CD4-positive, alpha-beta T cell (primary cell): Measurements from ENCODE around the gene FBXL17. TPM values are rescaled to one million over a fixed set of nuclear protein-coding genes. Genes with fewer than 3 reads are reported as not detected.
"Not testable (repeated sequence)": the region's sequence is repeated elsewhere in the genome, so short reads cannot be mapped to it uniquely, and the experiment has no call there.

ENCODE experiments used
- ATAC-seq: fragments of 200-7000 bp; cut with Tn5 transposase; one replicate; pipeline ENCODE4 v1.10.0; 2022; ENCODE audit warnings: mild to moderate bottlenecking; ENCODE audit not compliant: poor library complexity
- CTCF ChIA-PET: fragments of 350-600 bp; sonication (Branson Sonifier 250); formaldehyde crosslinking; loops from one replicate; lab custom pipeline; 2021; ENCODE audit warnings: antibody characterized with exemption, inconsistent platforms; lab: Charles Lee
- POLR2A ChIA-PET: fragments of 350-600 bp; sonication (Branson Sonifier 250); formaldehyde crosslinking; loops from one replicate; lab custom pipeline; 2021; ENCODE audit warnings: antibody characterized with exemption, inconsistent platforms; lab: Charles Lee
- DNase-seq, 14 experiments: peaks; one replicate each; pipeline ENCODE4 v3.0.0-alpha.2; 2013 to 2020; ENCODE audit warnings: mixed read lengths in 2 of 14
- H3K27ac ChIP-seq, 2 donors: one replicate each; pipeline versions ENCODE4 v1.5.1 to v1.7.0; 2013; ENCODE audit warnings: low read length in 2 of 2, low read depth in 1 of 2, mild to moderate bottlenecking in 1 of 2
- H3K27me3 ChIP-seq, 2 experiments: 1 replicate in 1 of 2; 2 replicates in 1 of 2; pipeline versions ENCODE4 v1.6.1 to v1.7.0; 2013; ENCODE audit warnings: low read length in 2 of 2, control low read depth in 1 of 2, mild to moderate bottlenecking in 1 of 2, moderate library complexity in 1 of 2; ENCODE audit not compliant: insufficient read depth in 2 of 2, control insufficient read depth in 1 of 2
- H3K36me3 ChIP-seq: one replicate; pipeline ENCODE4 v1.6.1; 2013; ENCODE audit warnings: low read length, control low read depth; ENCODE audit not compliant: insufficient read depth
- H3K4me1 ChIP-seq: one replicate; pipeline ENCODE4 v1.6.1; 2013; ENCODE audit warnings: low read length, control low read depth; ENCODE audit not compliant: insufficient read depth
- H3K4me3 ChIP-seq: one replicate; pipeline ENCODE4 v1.5.1; 2013; ENCODE audit warnings: mild to moderate bottlenecking, low read length, moderate library complexity
- H3K9me3 ChIP-seq, 2 experiments: 1 replicate in 1 of 2; 2 replicates in 1 of 2; pipeline versions ENCODE4 v1.6.1 to v1.7.0; 2013; ENCODE audit warnings: low read length in 2 of 2, mild to moderate bottlenecking in 2 of 2, control low read depth in 1 of 2, moderate library complexity in 1 of 2; ENCODE audit not compliant: control insufficient read depth in 1 of 2, insufficient read depth in 1 of 2
- H3K27ac Mint-ChIP-seq: one replicate; pipeline ENCODE4 v1.8.0; 2020; ENCODE audit warnings: mixed read lengths
- H3K27me3 Mint-ChIP-seq: one replicate; pipeline ENCODE4 v1.8.0; 2021; ENCODE audit warnings: mixed read lengths
- H3K36me3 Mint-ChIP-seq: one replicate; pipeline ENCODE4 v1.8.0; 2021; ENCODE audit warnings: low read depth, mixed read lengths
- H3K4me1 Mint-ChIP-seq: one replicate; pipeline ENCODE4 v1.8.0; 2021; ENCODE audit warnings: low read depth, mixed read lengths
- H3K4me3 Mint-ChIP-seq: one replicate; pipeline ENCODE4 v1.8.0; 2020; ENCODE audit warnings: mild to moderate bottlenecking, mixed read lengths
- H3K9me3 Mint-ChIP-seq: one replicate; pipeline ENCODE4 v1.8.0; 2020; ENCODE audit warnings: mixed read lengths
- intact Hi-C, 2 experiments: fragments of 100-400 bp; cut with DNase I in 1 of 2; cut with micrococcal nuclease in 1 of 2; formaldehyde crosslinking; loops; one replicate each; pipeline versions ENCODE4 v1.15.1 to v1.9.0; 2023 to 2025; cut with DNase I, micrococcal nuclease
- total RNA-seq, 174 experiments: library from RNA in 2 of 174; stranded (reverse) in 2 of 174; gene quantifications; one replicate each; pipeline ENCODE4 v1.2.3 and lab custom pipeline; 2021 to 2026
- TF ChIP-seq, protein P1 (sequence below): fragments of 200-600 bp; IDR thresholded peaks from one replicate; pipeline ENCODE4 v1.8.0; 2022; ENCODE audit warnings: antibody characterized with exemption, mild to moderate bottlenecking

Gene FBXL17
- total RNA-seq, 2 experiments from 2014 or later, result 17.9 to 21.1 TPM

DNA sequence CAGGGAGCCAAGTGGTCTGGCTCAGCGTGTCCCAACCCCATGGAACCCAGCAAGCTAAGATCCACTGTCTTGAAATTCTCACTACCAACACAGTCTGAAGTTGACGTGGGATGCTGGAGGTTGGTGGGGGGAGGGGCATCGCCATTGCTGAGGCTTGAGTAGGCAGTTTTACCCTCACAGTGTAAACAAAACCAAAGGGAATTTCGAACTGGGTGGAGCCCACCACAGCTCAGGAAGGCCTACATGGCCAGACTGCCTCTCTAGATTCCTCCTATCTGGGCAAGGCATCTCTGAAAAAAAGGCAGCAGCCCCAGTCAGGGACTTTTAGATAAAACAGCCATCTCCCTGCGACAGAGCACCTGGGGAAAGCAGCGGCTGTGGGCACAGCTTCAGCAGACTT, 17.1 kb upstream of the FBXL17 start:
- no peak overlapping the region for H3K27ac Mint-ChIP-seq
- ChIA-PET CTCF (no interaction called here), POLR2A (interaction anchor here (1.6 kb wide), 1 partner anchor 16 kb away, joined by 4 read pairs; no protein-coding TSS in a partner anchor)
- peaks cover 2% of the 10 kb centered on the region for H3K9me3 Mint-ChIP-seq
- Histone ChIP-seq H3K27ac (no peak overlapping the region), H3K36me3 (no peaks in the 10 kb centered on the region), H3K27me3 (peaks cover 0 to 3% of the 10 kb centered on the region in 2 experiments), H3K4me3 (no peak overlapping the region), H3K4me1 (no peaks in the 10 kb centered on the region), H3K9me3 (peaks cover 0 to 12% of the 10 kb centered on the region in 2 experiments)
- peaks cover 37% of the 10 kb centered on the region for H3K27me3 Mint-ChIP-seq
- no peak for ATAC-seq
- no peak overlapping the region for H3K4me3 Mint-ChIP-seq
- intact Hi-C loops, result no loop called here
- no peak for DNase-seq
- TF ChIP-seq, protein P1, sequence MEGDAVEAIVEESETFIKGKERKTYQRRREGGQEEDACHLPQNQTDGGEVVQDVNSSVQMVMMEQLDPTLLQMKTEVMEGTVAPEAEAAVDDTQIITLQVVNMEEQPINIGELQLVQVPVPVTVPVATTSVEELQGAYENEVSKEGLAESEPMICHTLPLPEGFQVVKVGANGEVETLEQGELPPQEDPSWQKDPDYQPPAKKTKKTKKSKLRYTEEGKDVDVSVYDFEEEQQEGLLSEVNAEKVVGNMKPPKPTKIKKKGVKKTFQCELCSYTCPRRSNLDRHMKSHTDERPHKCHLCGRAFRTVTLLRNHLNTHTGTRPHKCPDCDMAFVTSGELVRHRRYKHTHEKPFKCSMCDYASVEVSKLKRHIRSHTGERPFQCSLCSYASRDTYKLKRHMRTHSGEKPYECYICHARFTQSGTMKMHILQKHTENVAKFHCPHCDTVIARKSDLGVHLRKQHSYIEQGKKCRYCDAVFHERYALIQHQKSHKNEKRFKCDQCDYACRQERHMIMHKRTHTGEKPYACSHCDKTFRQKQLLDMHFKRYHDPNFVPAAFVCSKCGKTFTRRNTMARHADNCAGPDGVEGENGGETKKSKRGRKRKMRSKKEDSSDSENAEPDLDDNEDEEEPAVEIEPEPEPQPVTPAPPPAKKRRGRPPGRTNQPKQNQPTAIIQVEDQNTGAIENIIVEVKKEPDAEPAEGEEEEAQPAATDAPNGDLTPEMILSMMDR, result no peak
- no peaks in the 10 kb centered on the region for H3K36me3 Mint-ChIP-seq
- no peaks in the 10 kb centered on the region for H3K4me1 Mint-ChIP-seq

DNA sequence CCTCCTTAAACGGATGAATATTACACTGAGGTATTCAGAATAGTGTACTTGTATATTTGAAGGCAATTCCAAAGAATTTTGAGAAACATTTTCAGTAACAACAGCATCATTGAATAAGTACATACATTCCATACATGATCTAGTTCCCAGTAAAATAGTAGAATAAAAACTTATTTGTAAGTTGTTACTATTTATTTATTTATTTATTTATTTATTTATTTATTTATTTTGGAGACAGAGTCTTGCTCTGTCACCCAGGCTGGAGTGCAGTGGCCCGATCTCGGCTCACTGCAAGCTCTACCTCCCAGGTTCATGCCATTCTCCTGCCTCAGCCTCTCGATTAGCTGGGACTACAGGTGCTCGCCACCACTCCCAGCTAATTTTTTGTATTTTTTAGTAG, 14.9 kb upstream of the FBXL17 start:
- H3K9me3 ChIP-seq, result peaks cover 0 to 12% of the 10 kb centered on the region in 2 experiments
- H3K36me3 Mint-ChIP-seq, H3K4me1 ChIP-seq, H3K36me3 ChIP-seq, H3K27ac ChIP-seq, H3K4me3 ChIP-seq, DNase-seq, POLR2A ChIA-PET, H3K27ac Mint-ChIP-seq, H3K4me3 Mint-ChIP-seq, H3K4me1 Mint-ChIP-seq, H3K27me3 ChIP-seq, CTCF ChIA-PET, intact Hi-C loops, ATAC-seq, H3K9me3 Mint-ChIP-seq: not testable (repeated sequence)
- H3K27me3 Mint-ChIP-seq, result peaks cover 20% of the 10 kb centered on the region

- ATAC-seq, result no peak
- Mint-ChIP-seq H3K27ac (no peak overlapping the region), H3K9me3 (no peaks in the 10 kb centered on the region), H3K27me3 (no peaks in the 10 kb centered on the region), H3K36me3 (peaks cover 3% of the 10 kb centered on the region), H3K4me3 (no peak overlapping the region), H3K4me1 (peaks cover 18% of the 10 kb centered on the region)
- H3K27ac ChIP-seq, result no peak overlapping the region
- no peaks in the 10 kb centered on the region for H3K36me3 ChIP-seq
- H3K4me3 ChIP-seq, result no peak overlapping the region
- DNase-seq, result no peak
- POLR2A ChIA-PET, result interaction anchor here (0.7 to 0.9 kb wide), 2 partner anchors 13 to 18 kb away, joined by 3 read pairs; no protein-coding TSS in a partner anchor
- peaks cover 9% of the 10 kb centered on the region for H3K4me1 ChIP-seq
- H3K9me3 ChIP-seq, result no peaks in the 10 kb centered on the region
- CTCF ChIA-PET, result interaction anchor here (0.7 kb wide), 1 partner anchor 16 kb away, joined by 4 read pairs; no protein-coding TSS in a partner anchor
- no peaks in the 10 kb centered on the region for H3K27me3 ChIP-seq
- intact Hi-C loops, result loop anchor here in 1 of 2 experiments (10.0 kb wide), 1 partner anchor 1307 kb away; no protein-coding TSS in a partner anchor
- TF ChIP-seq, protein P1, result no peak
Measured at GRCh38 chr5:108387758-108388157, 5.9 kb upstream of the FBXL17 start.
